HepG2 (cell line): ENCODE measurements around the gene DHX8. TPM values are rescaled to one million over a fixed set of nuclear protein-coding genes. Genes with fewer than 3 reads are reported as not detected.
A peak's percentile ranks its signal among the peaks of the same experiment; 100 is the strongest.

Source experiments
- ARNT ChIP-seq: fragments of 450-650 bp; IDR thresholded peaks from 2 replicates; pipeline ENCODE4 v1.6.1; 2017
- ATAD3A ChIP-seq: sonication (generic); formaldehyde crosslinking; IDR thresholded peaks from 2 replicates; pipeline ENCODE4 v1.4.0; 2020; ENCODE audit warnings: missing genetic modification reagents
- HDAC1 ChIP-seq: sonication (generic); formaldehyde crosslinking; IDR thresholded peaks from 2 replicates; pipeline ENCODE4 v1.5.1; 2020; ENCODE audit warnings: mild to moderate bottlenecking, missing genetic modification reagents
- HOXD1 ChIP-seq: sonication (generic); formaldehyde crosslinking; IDR thresholded peaks from 2 replicates; pipeline ENCODE4 v1.5.0; 2020; ENCODE audit warnings: missing genetic modification reagents
- MEIS1 ChIP-seq: sonication (generic); formaldehyde crosslinking; IDR thresholded peaks from 2 replicates; pipeline ENCODE4 v1.9.0; 2021; ENCODE audit warnings: mild to moderate bottlenecking, missing genetic modification reagents, moderate library complexity, borderline replicate concordance
- NCOA5 ChIP-seq: sonication (generic); formaldehyde crosslinking; IDR thresholded peaks from 2 replicates; pipeline ENCODE4 v1.4.0; 2020; ENCODE audit warnings: missing genetic modification reagents
- POLR2AphosphoS5 ChIP-seq: IDR thresholded peaks from 2 replicates; pipeline ENCODE4 v1.6.1; 2012; ENCODE audit warnings: low read depth, low read length
- SIN3B ChIP-seq: fragments of 150-350 bp; IDR thresholded peaks from 2 replicates; pipeline ENCODE4 v1.6.1; 2014; ENCODE audit warnings: low read length
- TCF7L2 ChIP-seq: IDR thresholded peaks from 2 replicates; pipeline ENCODE4 v1.6.1; 2011; ENCODE audit warnings: mild to moderate bottlenecking, low read depth, low read length, moderate library complexity
- ZNF280B ChIP-seq: sonication (generic); formaldehyde crosslinking; IDR thresholded peaks from 2 replicates; pipeline ENCODE4 v1.5.0; 2020; ENCODE audit warnings: missing genetic modification reagents, mild to moderate bottlenecking, borderline replicate concordance
- ZNF670 ChIP-seq: sonication (generic); formaldehyde crosslinking; IDR thresholded peaks from 2 replicates; pipeline ENCODE4 v1.8.0; 2022; ENCODE audit warnings: mild to moderate bottlenecking, missing genetic modification reagents, borderline replicate concordance
- ZNF704 ChIP-seq: sonication (generic); formaldehyde crosslinking; IDR thresholded peaks from 2 replicates; pipeline ENCODE4 v1.8.1; 2023; ENCODE audit warnings: mild to moderate bottlenecking, inconsistent platforms, moderate library complexity, missing genetic modification reagents, borderline replicate concordance
- ZNF709 ChIP-seq: sonication (generic); formaldehyde crosslinking; IDR thresholded peaks from 2 replicates; pipeline ENCODE4 v1.5.0; 2020; ENCODE audit warnings: mild to moderate bottlenecking, missing genetic modification reagents
- ZNF740 ChIP-seq: sonication (generic); formaldehyde crosslinking; IDR thresholded peaks from 2 replicates; pipeline ENCODE4 v1.4.0; 2020; ENCODE audit warnings: missing genetic modification reagents
- ZSCAN21 ChIP-seq: sonication (generic); formaldehyde crosslinking; IDR thresholded peaks from 2 replicates; pipeline ENCODE4 v1.8.0; 2022; ENCODE audit warnings: mild to moderate bottlenecking, missing genetic modification reagents, moderate library complexity, borderline replicate concordance
- ZSCAN25 ChIP-seq: sonication (generic); formaldehyde crosslinking; IDR thresholded peaks from 2 replicates; pipeline ENCODE4 v1.8.0; 2022; ENCODE audit warnings: mild to moderate bottlenecking, missing genetic modification reagents
- polyA plus RNA-seq, 8 experiments: library from polyadenylated mRNA; depleted of rRNA in 3 of 8; stranded (reverse) in 7 of 8; unstranded in 1 of 8; fragments of >200 nt; fragmentation: Illumina TruSeq in 4 of 8; extraction: Trizol in 4 of 8; gene quantifications; 2 replicates each; pipeline versions ENCODE4 v1.2.1 to v1.2.3, GENCODE V29; 2011 to 2016; ENCODE audit warnings: low read depth in 4 of 8, missing spikeins in 1 of 8, mixed read lengths in 1 of 8; ENCODE audit not compliant: insufficient read depth in 1 of 8
- total RNA-seq, 5 experiments: library from RNA; depleted of rRNA; stranded (reverse); fragments of >200 nt; fragmentation: Illumina TruSeq; extraction: Trizol; gene quantifications; 2 replicates each; pipeline ENCODE4 v1.2.3, GENCODE V29; 2016; ENCODE audit warnings: low read depth in 1 of 5
- TF ChIP-seq, protein P1 (sequence below): sonication (generic); formaldehyde crosslinking; IDR thresholded peaks from 2 replicates; pipeline ENCODE4 v1.9.0; 2021; ENCODE audit warnings: mild to moderate bottlenecking, missing genetic modification reagents
- TF ChIP-seq, protein P2 (sequence below): sonication (generic); formaldehyde crosslinking; IDR thresholded peaks from 2 replicates; pipeline ENCODE4 v1.4.0; 2020; ENCODE audit warnings: missing genetic modification reagents

The DHX8 gene
- total and polyA plus RNA-seq, 2 of the 13 experiments (the other 11 are each of a cell fraction or from before 2014, with no cell fraction given): 24.8 to 48.9 TPM

GRCh38 chr17:43546319-43547188, 62.8 kb downstream of the DHX8 start, which contains the start of gene ETV4 (continued):
- TF ChIP-seq ZNF740 (CRISPR knock-in tag) (no peak), ZNF280B (no peak), HDAC1 (no peak; the same call in 1 of the 2 replicates), NCOA5 (no peak), ZNF704 (CRISPR knock-in tag) (no peak), ZNF670 (no peak), ZSCAN21 (CRISPR knock-in tag) (no peak), ATAD3A (no peak), ZNF709 (CRISPR knock-in tag) (no peak), ZSCAN25 (CRISPR knock-in tag) (no peak), HOXD1 (no peak), POLR2AphosphoS5 (peak; percentile 81), MEIS1 (peak; percentile 19; the same call in 1 of the 2 replicates), ARNT (no peak), TCF7L2 (no peak), SIN3B (no peak; the same call in 1 of the 2 replicates)
- TF ChIP-seq, protein P1, sequence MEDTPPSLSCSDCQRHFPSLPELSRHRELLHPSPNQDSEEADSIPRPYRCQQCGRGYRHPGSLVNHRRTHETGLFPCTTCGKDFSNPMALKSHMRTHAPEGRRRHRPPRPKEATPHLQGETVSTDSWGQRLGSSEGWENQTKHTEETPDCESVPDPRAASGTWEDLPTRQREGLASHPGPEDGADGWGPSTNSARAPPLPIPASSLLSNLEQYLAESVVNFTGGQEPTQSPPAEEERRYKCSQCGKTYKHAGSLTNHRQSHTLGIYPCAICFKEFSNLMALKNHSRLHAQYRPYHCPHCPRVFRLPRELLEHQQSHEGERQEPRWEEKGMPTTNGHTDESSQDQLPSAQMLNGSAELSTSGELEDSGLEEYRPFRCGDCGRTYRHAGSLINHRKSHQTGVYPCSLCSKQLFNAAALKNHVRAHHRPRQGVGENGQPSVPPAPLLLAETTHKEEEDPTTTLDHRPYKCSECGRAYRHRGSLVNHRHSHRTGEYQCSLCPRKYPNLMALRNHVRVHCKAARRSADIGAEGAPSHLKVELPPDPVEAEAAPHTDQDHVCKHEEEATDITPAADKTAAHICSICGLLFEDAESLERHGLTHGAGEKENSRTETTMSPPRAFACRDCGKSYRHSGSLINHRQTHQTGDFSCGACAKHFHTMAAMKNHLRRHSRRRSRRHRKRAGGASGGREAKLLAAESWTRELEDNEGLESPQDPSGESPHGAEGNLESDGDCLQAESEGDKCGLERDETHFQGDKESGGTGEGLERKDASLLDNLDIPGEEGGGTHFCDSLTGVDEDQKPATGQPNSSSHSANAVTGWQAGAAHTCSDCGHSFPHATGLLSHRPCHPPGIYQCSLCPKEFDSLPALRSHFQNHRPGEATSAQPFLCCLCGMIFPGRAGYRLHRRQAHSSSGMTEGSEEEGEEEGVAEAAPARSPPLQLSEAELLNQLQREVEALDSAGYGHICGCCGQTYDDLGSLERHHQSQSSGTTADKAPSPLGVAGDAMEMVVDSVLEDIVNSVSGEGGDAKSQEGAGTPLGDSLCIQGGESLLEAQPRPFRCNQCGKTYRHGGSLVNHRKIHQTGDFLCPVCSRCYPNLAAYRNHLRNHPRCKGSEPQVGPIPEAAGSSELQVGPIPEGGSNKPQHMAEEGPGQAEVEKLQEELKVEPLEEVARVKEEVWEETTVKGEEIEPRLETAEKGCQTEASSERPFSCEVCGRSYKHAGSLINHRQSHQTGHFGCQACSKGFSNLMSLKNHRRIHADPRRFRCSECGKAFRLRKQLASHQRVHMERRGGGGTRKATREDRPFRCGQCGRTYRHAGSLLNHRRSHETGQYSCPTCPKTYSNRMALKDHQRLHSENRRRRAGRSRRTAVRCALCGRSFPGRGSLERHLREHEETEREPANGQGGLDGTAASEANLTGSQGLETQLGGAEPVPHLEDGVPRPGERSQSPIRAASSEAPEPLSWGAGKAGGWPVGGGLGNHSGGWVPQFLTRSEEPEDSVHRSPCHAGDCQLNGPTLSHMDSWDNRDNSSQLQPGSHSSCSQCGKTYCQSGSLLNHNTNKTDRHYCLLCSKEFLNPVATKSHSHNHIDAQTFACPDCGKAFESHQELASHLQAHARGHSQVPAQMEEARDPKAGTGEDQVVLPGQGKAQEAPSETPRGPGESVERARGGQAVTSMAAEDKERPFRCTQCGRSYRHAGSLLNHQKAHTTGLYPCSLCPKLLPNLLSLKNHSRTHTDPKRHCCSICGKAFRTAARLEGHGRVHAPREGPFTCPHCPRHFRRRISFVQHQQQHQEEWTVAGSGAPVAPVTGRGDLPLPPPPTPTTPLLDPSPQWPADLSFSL: no peak
- TF ChIP-seq, protein P2, sequence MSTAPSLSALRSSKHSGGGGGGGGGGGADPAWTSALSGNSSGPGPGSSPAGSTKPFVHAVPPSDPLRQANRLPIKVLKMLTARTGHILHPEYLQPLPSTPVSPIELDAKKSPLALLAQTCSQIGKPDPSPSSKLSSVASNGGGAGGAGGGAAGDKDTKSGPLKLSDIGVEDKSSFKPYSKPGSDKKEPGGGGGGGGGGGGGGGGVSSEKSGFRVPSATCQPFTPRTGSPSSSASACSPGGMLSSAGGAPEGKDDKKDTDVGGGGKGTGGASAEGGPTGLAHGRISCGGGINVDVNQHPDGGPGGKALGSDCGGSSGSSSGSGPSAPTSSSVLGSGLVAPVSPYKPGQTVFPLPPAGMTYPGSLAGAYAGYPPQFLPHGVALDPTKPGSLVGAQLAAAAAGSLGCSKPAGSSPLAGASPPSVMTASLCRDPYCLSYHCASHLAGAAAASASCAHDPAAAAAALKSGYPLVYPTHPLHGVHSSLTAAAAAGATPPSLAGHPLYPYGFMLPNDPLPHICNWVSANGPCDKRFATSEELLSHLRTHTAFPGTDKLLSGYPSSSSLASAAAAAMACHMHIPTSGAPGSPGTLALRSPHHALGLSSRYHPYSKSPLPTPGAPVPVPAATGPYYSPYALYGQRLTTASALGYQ: no peak
